Activated CD8-positive, alpha-beta T cell treated with anti-CD3 and anti-CD28 coated beads, Interleukin-2, amount 10 ng/mL, durations not matched to agents 7 days and 5 days (primary cell): ENCODE results near the gene TEK. TPM values are rescaled to one million over a fixed set of nuclear protein-coding genes. Genes with fewer than 3 reads are reported as not detected.

Experiments used
- ATAC-seq: fragments of 150-1000 bp; cut with Tn5 transposase; one replicate; pipeline ENCODE4 v1.10.0; 2021; ENCODE audit warnings: moderate library complexity
- CTCF ChIA-PET: fragments of 350-600 bp; sonication (Branson Sonifier 250); formaldehyde crosslinking; loops from one replicate; lab custom pipeline; 2021; ENCODE audit warnings: antibody characterized with exemption; lab: Charles Lee
- POLR2A ChIA-PET: fragments of 350-600 bp; sonication (Branson Sonifier 250); formaldehyde crosslinking; loops from one replicate; lab custom pipeline; 2021; ENCODE audit warnings: antibody characterized with exemption; lab: Charles Lee
- DNase-seq: peaks from one replicate; pipeline ENCODE4 v3.0.0-alpha.2; 2020
- H3K27ac Mint-ChIP-seq: one replicate; pipeline ENCODE4 v1.8.0; 2021; ENCODE audit warnings: mild to moderate bottlenecking, mixed read lengths
- H3K27me3 Mint-ChIP-seq: one replicate; pipeline ENCODE4 v1.8.0; 2021; ENCODE audit warnings: low read depth, mixed read lengths
- H3K36me3 Mint-ChIP-seq: one replicate; pipeline ENCODE4 v1.8.0; 2021; ENCODE audit warnings: low read depth, mixed read lengths
- H3K4me1 Mint-ChIP-seq: one replicate; pipeline ENCODE4 v1.8.0; 2021; ENCODE audit warnings: low read depth, mixed read lengths
- H3K4me3 Mint-ChIP-seq: one replicate; pipeline ENCODE4 v1.8.0; 2021; ENCODE audit warnings: mild to moderate bottlenecking, mixed read lengths
- H3K9me3 Mint-ChIP-seq: one replicate; pipeline ENCODE4 v1.8.0; 2022; ENCODE audit warnings: mixed read lengths; ENCODE audit not compliant: insufficient read depth
- total RNA-seq, 2 experiments: library from RNA; stranded (reverse); gene quantifications; one replicate each; pipeline ENCODE4 v1.2.3, GENCODE V29; 2021

The TEK gene
- total RNA-seq, 2 experiments from 2014 or later: not detected

DNA sequence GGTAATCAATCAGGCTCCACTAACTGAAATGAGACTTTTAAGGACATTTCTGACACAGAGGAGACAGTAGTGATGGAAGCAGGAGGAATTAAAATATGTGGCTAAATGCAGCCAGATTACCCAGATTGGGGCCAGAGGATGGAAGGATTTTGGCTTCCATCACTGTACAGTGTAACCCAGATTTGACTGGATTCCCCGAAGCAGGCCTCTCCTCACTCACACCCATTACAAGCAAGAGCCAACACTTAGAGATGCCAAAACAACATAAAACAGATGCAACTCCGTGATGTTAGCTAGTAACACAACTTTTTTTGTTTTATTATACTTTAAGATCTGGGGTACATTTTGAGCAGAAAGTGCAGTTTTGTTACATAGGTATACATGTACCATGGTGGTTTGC is 17.6 kb downstream of the TEK start:
- no peak for ATAC-seq

DNA sequence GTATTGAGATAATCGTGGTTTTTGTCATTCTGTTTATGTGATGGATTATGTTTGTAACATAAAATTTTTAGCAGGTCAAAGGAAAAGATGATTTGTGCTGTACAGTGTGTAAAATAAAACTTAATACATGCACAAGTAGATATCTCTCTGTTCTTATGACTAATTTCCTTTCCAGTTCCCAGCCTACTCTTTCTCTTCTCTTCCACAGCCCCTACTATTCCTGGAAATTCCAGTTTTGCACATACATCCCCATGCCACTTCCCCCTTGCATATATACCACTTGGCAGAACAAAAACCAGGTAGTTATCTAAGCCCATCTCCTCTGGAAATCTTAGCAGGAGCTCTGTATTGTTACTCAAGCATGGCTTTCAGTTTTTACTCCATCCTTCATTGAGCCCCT is 20.2 kb downstream of the TEK start:
- no peak overlapping the region for H3K4me3 Mint-ChIP-seq
- H3K4me1 Mint-ChIP-seq: no peaks in the 10 kb centered on the region
- ChIA-PET CTCF (no interaction called here), POLR2A (no interaction called here)
- H3K9me3 Mint-ChIP-seq: no peaks in the 10 kb centered on the region
- no peak for DNase-seq
- no peaks in the 10 kb centered on the region for H3K36me3 Mint-ChIP-seq
- no peak for ATAC-seq
- no peak overlapping the region for H3K27ac Mint-ChIP-seq
- H3K27me3 Mint-ChIP-seq: peaks cover 4% of the 10 kb centered on the region

More for the DNA sequence above, 17.6 kb downstream of the TEK start:
- H3K4me3 Mint-ChIP-seq: no peak overlapping the region
- POLR2A ChIA-PET: no interaction called here
- H3K27ac Mint-ChIP-seq: no peak overlapping the region
- no peaks in the 10 kb centered on the region for H3K36me3 Mint-ChIP-seq
- no peak for DNase-seq
- H3K9me3 Mint-ChIP-seq: no peaks in the 10 kb centered on the region
- H3K4me1 Mint-ChIP-seq: no peaks in the 10 kb centered on the region
- CTCF ChIA-PET: no interaction called here
- peaks cover 4% of the 10 kb centered on the region for H3K27me3 Mint-ChIP-seq

DNA sequence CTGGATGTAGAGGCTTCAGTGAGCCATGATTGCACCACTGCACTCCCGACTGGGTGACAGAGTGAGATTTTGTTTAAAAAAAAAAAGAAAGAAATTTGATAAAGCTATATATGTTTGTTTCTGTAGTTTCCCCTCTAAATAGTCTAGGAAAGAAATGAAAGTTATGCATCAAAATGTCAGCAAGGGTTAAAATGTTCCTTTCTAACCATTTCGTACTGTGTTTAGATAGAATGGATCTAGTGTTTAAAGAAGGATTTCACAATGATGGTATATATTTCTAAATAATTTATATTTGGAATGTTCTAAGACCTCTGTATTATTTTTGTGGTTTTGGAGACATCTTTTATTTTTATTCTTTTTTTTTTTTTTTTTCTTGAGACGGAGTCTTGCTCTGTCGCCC is 22.7 kb downstream of the TEK start:
- Mint-ChIP-seq H3K4me3 (no peak overlapping the region), H3K9me3 (no peaks in the 10 kb centered on the region), H3K27me3 (peaks cover 4% of the 10 kb centered on the region), H3K27ac (no peak overlapping the region), H3K4me1 (no peaks in the 10 kb centered on the region), H3K36me3 (no peaks in the 10 kb centered on the region)
- CTCF ChIA-PET: no interaction called here
- ATAC-seq (no peak), DNase-seq (no peak)
- POLR2A ChIA-PET: no interaction called here

DNA sequence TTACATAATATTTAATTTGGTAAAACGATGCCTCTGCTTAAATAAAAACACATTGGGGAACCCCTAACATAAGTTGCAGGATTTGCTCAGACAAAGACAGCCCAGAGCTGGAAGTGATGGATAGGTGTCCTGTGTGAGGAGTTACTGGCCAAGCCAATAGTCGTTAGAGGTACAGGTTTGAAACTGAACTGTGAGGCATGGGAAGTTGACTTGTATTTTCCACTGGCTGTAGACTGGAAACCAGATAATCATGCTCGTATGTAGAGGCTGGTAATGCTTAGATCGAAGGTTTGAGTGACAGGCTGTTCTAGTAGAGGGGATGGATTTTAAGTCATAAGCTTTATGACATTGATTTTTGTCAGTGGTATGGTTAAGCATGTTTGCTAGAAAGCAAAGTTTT is 24.8 kb downstream of the TEK start:
- Mint-ChIP-seq H3K27ac (no peak overlapping the region), H3K4me3 (no peak overlapping the region), H3K36me3 (no peaks in the 10 kb centered on the region), H3K4me1 (no peaks in the 10 kb centered on the region), H3K27me3 (peaks cover 2% of the 10 kb centered on the region), H3K9me3 (no peaks in the 10 kb centered on the region)
- DNase-seq: no peak
- no peak for ATAC-seq
- ChIA-PET CTCF (no interaction called here), POLR2A (no interaction called here)

DNA sequence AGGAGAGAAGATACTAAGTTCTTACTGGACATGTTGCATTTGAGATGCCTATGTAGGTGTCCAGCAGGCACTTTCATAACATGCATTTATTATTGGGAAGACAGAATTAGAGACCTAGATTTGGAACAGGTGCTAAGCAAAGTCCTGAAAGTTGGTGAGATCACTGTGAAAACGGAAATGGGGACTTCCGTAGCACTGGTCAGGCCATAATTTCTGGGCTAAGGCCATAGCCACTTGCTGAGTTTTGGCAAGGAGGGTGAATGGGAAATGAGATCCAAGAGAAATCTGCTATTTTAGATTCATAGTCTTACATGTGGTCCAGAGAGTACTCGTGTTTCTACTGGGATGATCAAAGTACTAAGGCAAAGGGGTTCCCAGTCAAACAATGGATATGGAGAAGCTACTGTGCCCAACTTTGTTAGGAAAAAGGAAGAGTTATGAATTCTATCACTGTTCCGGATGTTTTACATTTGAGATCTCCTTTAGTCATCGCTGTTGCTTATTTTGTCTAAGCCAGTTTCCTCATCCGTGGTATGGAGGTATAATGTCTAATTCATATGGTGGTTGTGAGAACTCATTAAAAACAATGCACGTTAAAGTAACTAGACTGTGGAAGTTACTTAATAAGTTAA is 33.4 kb downstream of the TEK start:
- H3K9me3 Mint-ChIP-seq: no peaks in the 10 kb centered on the region
- no peak overlapping the region for H3K4me3 Mint-ChIP-seq
- no peak for ATAC-seq
- H3K27me3 Mint-ChIP-seq: no peaks in the 10 kb centered on the region
- no peak overlapping the region for H3K27ac Mint-ChIP-seq
- POLR2A ChIA-PET: no interaction called here
- no peak for DNase-seq
- CTCF ChIA-PET: no interaction called here
- H3K36me3 Mint-ChIP-seq: no peaks in the 10 kb centered on the region
- no peaks in the 10 kb centered on the region for H3K4me1 Mint-ChIP-seq

DNA sequence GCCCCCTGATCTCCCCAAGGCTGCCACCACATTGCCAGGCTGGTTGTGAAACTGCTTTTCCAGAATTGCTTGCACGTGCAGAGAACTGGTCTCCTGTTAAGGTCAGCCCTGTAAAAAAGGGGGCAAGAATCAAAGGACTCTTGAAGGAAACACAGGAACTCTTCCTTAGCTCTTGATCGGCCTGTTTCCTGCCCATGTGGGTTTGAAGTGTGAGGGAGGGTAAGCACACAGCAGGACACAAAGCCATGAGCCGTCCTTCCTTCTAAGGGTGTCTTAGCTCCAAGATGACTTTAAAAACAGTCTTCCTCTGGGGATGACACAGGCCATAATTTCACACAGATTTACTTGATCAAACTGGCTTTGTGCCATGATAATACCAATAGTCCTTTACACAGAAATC is 36.1 kb downstream of the TEK start:
- no peak for ATAC-seq
- CTCF ChIA-PET: no interaction called here
- no peaks in the 10 kb centered on the region for H3K9me3 Mint-ChIP-seq
- POLR2A ChIA-PET: no interaction called here
- no peaks in the 10 kb centered on the region for H3K36me3 Mint-ChIP-seq
- no peak overlapping the region for H3K27ac Mint-ChIP-seq
- no peaks in the 10 kb centered on the region for H3K27me3 Mint-ChIP-seq
- no peak for DNase-seq
- H3K4me3 Mint-ChIP-seq: no peak overlapping the region
- H3K4me1 Mint-ChIP-seq: no peaks in the 10 kb centered on the region

DNA sequence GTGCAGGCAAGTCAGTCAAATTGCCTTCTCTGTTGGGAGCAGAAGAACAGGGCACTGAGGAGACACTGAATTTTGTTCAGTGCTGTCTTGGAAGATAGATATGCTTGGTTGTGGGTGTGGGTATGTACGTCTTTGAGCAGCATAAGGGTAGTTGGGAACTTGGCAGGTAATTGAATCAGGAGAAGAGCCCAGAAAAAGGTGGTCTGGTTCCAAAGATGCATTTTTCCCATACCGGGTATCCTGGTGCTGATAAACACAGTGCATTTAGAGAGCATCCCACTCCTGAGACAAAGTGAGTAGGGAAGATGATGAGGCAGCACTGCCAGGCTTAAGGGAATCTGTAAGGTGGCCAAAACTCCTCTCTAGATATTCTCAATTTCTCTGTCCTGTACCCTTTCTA is 40.6 kb downstream of the TEK start:
- ChIA-PET POLR2A (no interaction called here), CTCF (no interaction called here)
- no peak for DNase-seq
- Mint-ChIP-seq H3K36me3 (no peaks in the 10 kb centered on the region), H3K4me1 (no peaks in the 10 kb centered on the region), H3K27ac (no peak overlapping the region), H3K4me3 (no peak overlapping the region), H3K27me3 (no peaks in the 10 kb centered on the region), H3K9me3 (no peaks in the 10 kb centered on the region)
- ATAC-seq: no peak

DNA sequence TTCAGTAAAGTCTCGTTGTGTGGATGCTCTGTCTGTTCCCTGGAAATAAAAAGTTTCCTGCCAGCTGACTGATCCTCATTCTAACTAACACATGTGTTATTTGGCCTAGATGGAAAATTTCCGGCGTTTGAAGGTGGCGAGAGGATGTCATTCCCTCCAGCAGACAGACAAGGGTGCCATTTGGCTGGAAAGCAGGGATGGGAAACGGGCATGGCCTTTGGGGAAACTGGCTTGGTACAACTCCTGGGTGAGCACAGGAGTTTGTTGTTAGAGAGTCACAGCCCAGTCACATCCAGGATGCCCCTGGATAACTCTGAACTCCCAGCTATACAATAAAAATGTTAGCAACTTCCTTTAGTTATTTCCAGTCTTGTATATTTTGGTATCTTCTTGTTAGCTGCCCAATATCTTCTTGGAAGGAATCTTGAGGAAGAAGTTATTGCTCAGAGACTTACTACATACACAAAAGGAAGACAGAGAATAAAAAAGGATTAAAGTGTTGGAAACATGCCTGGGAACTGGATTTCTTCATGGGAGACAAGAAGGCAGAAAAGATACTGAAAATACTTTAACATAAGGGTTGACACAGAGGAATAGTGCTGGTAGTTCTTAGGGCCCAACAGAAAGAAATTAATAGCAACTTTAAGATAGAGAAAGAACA is 41.9 kb downstream of the TEK start:
- POLR2A ChIA-PET: no interaction called here
- H3K9me3 Mint-ChIP-seq: no peaks in the 10 kb centered on the region
- CTCF ChIA-PET: no interaction called here

DNA sequence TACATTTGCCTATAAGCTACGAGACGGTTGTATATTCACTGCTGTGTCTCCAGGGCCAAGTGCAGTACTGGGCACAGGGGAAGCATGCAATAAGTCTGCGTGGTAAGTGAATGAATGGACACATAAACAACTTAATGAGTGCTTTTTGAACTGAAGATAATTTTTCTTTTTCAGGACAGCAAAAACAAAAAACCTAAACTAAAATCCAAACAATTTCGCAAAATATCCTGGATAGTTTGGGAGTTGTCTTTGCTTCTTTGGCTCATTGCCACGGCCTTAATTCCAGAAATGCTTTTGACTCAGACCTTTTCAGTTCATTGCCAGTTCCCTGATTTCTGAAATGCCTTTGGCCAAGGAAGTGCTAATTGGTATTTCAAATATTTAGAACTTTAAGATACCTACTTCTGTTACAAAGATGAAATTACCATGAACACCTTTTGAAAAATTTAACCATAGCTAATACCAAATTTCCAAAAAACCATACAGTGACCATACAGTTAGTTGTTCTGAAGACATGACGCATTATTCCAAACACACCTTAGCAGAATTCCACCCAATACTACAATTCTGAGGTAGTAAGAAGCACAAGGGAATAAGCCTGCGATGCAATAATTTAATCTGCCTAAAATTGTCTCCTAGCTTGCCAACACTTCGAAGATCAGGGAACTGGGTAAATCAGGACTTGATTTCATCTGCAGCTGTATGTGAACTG is 42.8 kb downstream of the TEK start:
- H3K4me1 Mint-ChIP-seq: no peaks in the 10 kb centered on the region
- no peak for DNase-seq
- H3K4me3 Mint-ChIP-seq: no peak overlapping the region
- ChIA-PET CTCF (no interaction called here), POLR2A (no interaction called here)
- H3K27me3 Mint-ChIP-seq: no peaks in the 10 kb centered on the region
- H3K9me3 Mint-ChIP-seq: no peaks in the 10 kb centered on the region
- no peak overlapping the region for H3K27ac Mint-ChIP-seq
- no peaks in the 10 kb centered on the region for H3K36me3 Mint-ChIP-seq
- no peak for ATAC-seq

More for the DNA sequence above, 41.9 kb downstream of the TEK start:
- Mint-ChIP-seq H3K36me3 (no peaks in the 10 kb centered on the region), H3K4me1 (no peaks in the 10 kb centered on the region), H3K27ac (no peak overlapping the region), H3K27me3 (no peaks in the 10 kb centered on the region), H3K4me3 (no peak overlapping the region)
- ATAC-seq: no peak
- DNase-seq: no peak

DNA sequence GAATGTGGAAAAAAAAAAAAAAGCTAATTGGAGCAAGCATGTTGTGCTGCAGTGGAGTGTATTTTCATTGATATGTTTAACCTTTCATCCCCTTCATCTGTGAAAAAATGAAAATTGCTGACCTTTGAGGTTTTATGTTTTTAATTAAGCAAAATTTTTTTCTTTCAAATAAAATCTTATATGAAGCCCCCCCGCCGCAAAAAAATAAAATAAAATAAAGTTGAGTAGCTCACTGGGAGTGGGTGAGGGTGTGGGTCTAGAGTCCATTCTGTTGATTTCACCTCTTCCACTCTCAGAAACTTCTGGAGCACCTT is 43.3 kb downstream of the TEK start:
- ChIA-PET CTCF (no interaction called here), POLR2A (no interaction called here)
- Mint-ChIP-seq H3K4me3 (no peak overlapping the region), H3K36me3 (no peaks in the 10 kb centered on the region), H3K4me1 (no peaks in the 10 kb centered on the region), H3K27ac (no peak overlapping the region), H3K27me3 (no peaks in the 10 kb centered on the region), H3K9me3 (no peaks in the 10 kb centered on the region)
- no peak for ATAC-seq
- no peak for DNase-seq

DNA sequence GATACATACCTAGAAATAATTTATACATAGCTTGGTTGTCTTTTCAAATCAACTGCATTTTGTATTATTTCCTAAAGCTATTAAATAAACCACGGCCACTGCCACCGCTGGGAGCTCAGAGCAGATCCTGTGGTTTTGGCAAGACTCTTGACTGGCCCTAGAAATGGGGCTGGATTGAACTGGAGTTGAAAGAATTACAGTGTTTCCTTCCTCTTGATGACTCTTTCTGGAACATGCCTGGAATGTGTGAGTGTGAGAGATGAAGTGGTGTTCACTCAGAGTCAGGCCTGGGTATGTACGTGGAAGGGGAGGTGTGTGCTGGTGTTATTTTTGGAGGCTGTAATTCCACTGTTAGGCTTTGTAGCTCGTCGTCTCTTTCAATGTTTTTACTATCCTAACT is 45.9 kb downstream of the TEK start:
- Mint-ChIP-seq H3K27me3 (no peaks in the 10 kb centered on the region), H3K36me3 (no peaks in the 10 kb centered on the region), H3K9me3 (no peaks in the 10 kb centered on the region), H3K4me1 (no peaks in the 10 kb centered on the region), H3K4me3 (no peak overlapping the region), H3K27ac (no peak overlapping the region)
- ATAC-seq (no peak), DNase-seq (no peak)
- POLR2A ChIA-PET: no interaction called here
- CTCF ChIA-PET: no interaction called here

DNA sequence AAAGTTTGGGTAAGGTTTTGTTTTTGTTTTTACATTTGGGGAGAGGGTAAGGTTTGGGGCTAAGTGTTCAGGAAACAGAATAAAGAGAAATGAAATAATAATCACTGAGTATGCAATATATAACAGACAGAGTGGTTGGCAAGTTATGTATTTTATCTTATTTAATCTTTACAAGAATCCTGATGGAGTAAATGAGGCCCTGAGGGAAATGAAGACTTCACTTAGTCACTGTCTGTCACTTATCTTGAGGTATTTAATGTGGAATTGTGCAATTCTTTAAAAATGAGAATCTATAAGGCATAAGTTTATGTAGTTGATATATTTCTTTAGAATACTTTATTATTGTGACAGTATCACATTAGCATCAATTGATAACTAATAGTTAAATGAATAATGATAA is 48.1 kb downstream of the TEK start:
- ChIA-PET POLR2A (no interaction called here), CTCF (no interaction called here)
- no peaks in the 10 kb centered on the region for H3K36me3 Mint-ChIP-seq
- H3K9me3 Mint-ChIP-seq: no peaks in the 10 kb centered on the region
- H3K27me3 Mint-ChIP-seq: peaks cover 2% of the 10 kb centered on the region
- no peak for DNase-seq
- no peak overlapping the region for H3K27ac Mint-ChIP-seq
- H3K4me1 Mint-ChIP-seq: no peaks in the 10 kb centered on the region
- no peak for ATAC-seq
- no peak overlapping the region for H3K4me3 Mint-ChIP-seq
